ENCODE measurements around the gene GABRB2.
"Not testable (repeated sequence)": the region's sequence is repeated elsewhere in the genome, so short reads cannot be mapped to it uniquely, and the experiment has no call there.

Gene GABRB2

DNA sequence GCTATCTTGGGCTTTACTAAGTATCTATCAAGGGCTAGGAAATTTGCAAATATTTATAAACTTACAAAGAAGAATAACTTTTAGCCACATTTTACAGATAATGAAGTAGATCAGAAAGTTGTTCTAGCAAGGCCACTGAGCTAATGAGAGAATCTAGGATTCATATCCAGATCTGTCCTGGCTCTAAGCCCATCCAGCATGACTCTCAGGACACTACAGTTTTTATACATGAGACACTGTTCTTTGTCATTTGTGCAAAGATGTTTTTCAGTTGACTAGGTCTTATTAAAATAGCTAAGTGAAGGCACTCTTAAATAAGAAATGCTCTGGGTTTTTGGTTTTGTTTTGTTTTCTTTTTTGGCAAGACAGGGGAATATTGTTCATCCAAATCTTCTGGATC, 273.1 kb downstream of the GABRB2 start:
- Mint-ChIP-seq H3K4me3 (no peak overlapping the region), H3K36me3 (no peaks in the 10 kb centered on the region), H3K27me3 (no peaks in the 10 kb centered on the region), H3K4me1 (no peaks in the 10 kb centered on the region), H3K9me3 (peaks cover 8% of the 10 kb centered on the region), H3K27ac (no peak overlapping the region)
- no peak for ATAC-seq

DNA sequence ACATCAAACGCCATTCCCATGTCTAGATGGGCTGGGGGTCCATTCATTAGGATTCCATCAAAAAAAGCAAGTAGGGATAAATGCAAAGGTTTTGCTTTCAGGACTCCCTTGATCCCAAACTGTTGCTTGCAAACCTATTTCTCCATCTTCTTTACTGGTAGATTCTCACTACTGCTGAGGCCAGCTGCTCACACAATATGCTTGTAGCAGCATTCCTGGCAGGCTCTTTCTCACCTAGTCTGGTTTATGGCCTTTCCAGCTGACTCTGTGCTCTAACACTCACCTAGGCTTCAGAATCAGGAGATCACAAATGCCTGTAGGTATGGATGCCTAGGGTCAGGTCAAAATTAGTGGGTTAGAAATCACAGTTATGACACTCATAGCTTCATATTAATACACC, 274.7 kb downstream of the GABRB2 start:
- Mint-ChIP-seq H3K4me3 (no peak overlapping the region), H3K36me3 (no peaks in the 10 kb centered on the region), H3K4me1 (no peaks in the 10 kb centered on the region), H3K27ac (no peak overlapping the region), H3K9me3 (peaks cover 9% of the 10 kb centered on the region), H3K27me3 (no peaks in the 10 kb centered on the region)
- ATAC-seq, result no peak

- Mint-ChIP-seq H3K4me3 (no peak overlapping the region), H3K4me1 (no peaks in the 10 kb centered on the region), H3K27me3 (no peaks in the 10 kb centered on the region), H3K36me3 (no peaks in the 10 kb centered on the region), H3K9me3 (peaks cover 11% of the 10 kb centered on the region), H3K27ac (no peak overlapping the region)
- ATAC-seq, result no peak
These were observed 277.4 kb downstream of the GABRB2 start for GRCh38 chr5:161269125-161269524.

- H3K9me3 Mint-ChIP-seq, result peaks cover 11% of the 10 kb centered on the region
- H3K27ac Mint-ChIP-seq, result no peak overlapping the region
- H3K4me1 Mint-ChIP-seq, result no peaks in the 10 kb centered on the region
- ATAC-seq, result no peak
- H3K36me3 Mint-ChIP-seq, result no peaks in the 10 kb centered on the region
- no peak overlapping the region for H3K4me3 Mint-ChIP-seq
- H3K27me3 Mint-ChIP-seq, result no peaks in the 10 kb centered on the region
These were observed 279.6 kb downstream of the GABRB2 start for GRCh38 chr5:161266954-161267353.

GRCh38 chr5:161265006-161265405, 281.5 kb downstream of the GABRB2 start:
- Mint-ChIP-seq H3K4me1 (no peaks in the 10 kb centered on the region), H3K36me3 (no peaks in the 10 kb centered on the region), H3K27me3 (no peaks in the 10 kb centered on the region), H3K27ac (no peak overlapping the region), H3K9me3 (peaks cover 11% of the 10 kb centered on the region), H3K4me3 (no peak overlapping the region)
- no peak for ATAC-seq

DNA sequence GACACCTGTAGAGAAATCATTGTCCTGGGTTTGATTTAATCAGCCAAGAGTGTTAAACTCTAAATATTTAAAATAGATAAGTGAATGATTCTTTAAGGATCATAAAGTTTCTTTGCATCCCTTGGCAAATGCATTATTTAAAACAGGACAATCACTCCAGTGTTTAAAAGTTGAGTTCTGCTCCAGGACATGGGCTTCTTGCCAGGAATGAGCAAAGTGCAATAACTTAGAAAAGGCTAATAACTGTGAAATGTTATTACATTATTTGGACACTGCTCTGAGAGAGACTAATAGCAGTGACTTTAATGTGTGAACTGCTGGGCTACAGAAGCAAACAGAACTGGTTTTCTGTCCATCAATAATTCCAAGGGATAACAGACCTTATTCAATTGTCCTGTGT, 283.3 kb downstream of the GABRB2 start:
- H3K4me1 Mint-ChIP-seq, result no peaks in the 10 kb centered on the region
- no peak overlapping the region for H3K27ac Mint-ChIP-seq
- H3K9me3 Mint-ChIP-seq, result peaks cover 2% of the 10 kb centered on the region
- no peak for ATAC-seq
- no peaks in the 10 kb centered on the region for H3K27me3 Mint-ChIP-seq
- no peak overlapping the region for H3K4me3 Mint-ChIP-seq
- no peaks in the 10 kb centered on the region for H3K36me3 Mint-ChIP-seq

GRCh38 chr5:161261668-161262323, 284.7 kb downstream of the GABRB2 start:
- H3K27me3 Mint-ChIP-seq, result no peaks in the 10 kb centered on the region
- H3K9me3 Mint-ChIP-seq, result peaks cover 2% of the 10 kb centered on the region
- H3K36me3 Mint-ChIP-seq, result no peaks in the 10 kb centered on the region
- no peak for ATAC-seq
- no peak overlapping the region for H3K27ac Mint-ChIP-seq
- no peak overlapping the region for H3K4me3 Mint-ChIP-seq
- H3K4me1 Mint-ChIP-seq, result no peaks in the 10 kb centered on the region

DNA sequence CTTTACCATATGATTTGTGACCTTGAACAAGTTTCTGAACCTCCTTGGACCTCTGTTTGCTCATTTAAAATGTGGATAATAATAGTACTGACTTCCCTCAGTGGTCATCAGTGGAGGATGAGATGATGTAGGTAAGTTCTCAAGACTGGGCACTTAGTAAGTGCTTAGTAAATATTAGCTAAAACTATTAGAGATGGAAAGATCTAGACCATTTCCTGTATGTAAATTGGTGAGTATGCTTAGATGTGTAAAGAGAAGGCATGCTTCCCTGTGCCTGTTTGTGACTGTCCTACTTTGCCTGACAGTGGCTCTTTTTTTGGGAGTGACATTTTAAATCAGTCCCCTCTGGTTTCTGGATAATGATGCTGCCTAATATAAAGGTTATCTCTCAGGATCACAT, 288.1 kb downstream of the GABRB2 start:
- no peaks in the 10 kb centered on the region for H3K4me1 Mint-ChIP-seq
- H3K36me3 Mint-ChIP-seq, result no peaks in the 10 kb centered on the region
- no peaks in the 10 kb centered on the region for H3K9me3 Mint-ChIP-seq
- no peaks in the 10 kb centered on the region for H3K27me3 Mint-ChIP-seq
- no peak overlapping the region for H3K4me3 Mint-ChIP-seq
- H3K27ac Mint-ChIP-seq, result no peak overlapping the region
- ATAC-seq, result no peak

DNA sequence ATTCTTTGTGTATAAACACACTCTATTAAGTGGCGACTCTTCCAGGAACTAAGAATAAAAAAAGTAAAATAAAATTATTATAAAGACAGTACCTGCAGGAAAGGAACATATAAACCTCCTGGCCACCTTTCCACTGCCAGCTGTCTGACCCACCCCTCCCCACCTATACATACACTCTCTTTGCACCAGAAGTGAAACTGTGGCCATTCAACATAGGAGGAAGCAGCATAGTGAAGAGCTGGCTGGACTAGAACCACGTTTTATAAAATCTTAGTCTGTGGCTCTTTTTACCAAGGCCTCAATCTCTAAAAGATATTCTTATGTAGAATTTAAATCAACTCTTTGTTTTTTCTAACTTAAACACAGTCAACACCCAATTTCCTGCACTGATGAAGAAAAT, 289.6 kb downstream of the GABRB2 start:
- Mint-ChIP-seq H3K36me3 (no peaks in the 10 kb centered on the region), H3K27me3 (no peaks in the 10 kb centered on the region), H3K9me3 (no peaks in the 10 kb centered on the region), H3K4me1 (no peaks in the 10 kb centered on the region), H3K27ac (no peak overlapping the region), H3K4me3 (no peak overlapping the region)
- no peak for ATAC-seq

DNA sequence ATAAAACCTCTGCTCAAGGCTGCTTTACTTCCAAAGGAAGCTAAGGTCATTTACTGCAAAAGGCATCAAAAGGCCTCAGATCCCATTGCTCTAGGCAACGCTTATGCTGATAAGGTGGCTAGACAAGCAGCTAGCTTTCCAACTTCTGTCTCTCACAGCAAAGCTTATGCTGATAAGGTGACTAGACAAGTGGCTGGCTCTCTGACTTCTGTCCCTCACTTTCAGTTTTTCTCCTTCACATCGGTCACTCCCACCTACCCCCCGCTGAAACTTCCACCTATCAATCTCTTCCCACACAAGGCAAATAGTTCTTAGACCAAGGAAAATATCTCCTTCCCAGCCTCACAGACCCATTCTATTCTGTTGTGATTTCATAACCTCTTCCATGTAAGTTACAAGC, 293.6 kb downstream of the GABRB2 start:
- H3K9me3 Mint-ChIP-seq, H3K4me3 Mint-ChIP-seq, H3K27me3 Mint-ChIP-seq, H3K36me3 Mint-ChIP-seq, H3K4me1 Mint-ChIP-seq, ATAC-seq, H3K27ac Mint-ChIP-seq: not testable (repeated sequence)

- Mint-ChIP-seq H3K9me3 (peaks cover 6% of the 10 kb centered on the region), H3K36me3 (no peaks in the 10 kb centered on the region), H3K4me3 (no peak overlapping the region), H3K4me1 (no peaks in the 10 kb centered on the region), H3K27me3 (no peaks in the 10 kb centered on the region), H3K27ac (no peak overlapping the region)
- ATAC-seq, result no peak
These were observed 299.8 kb downstream of the GABRB2 start for GRCh38 chr5:161246749-161247148.

DNA sequence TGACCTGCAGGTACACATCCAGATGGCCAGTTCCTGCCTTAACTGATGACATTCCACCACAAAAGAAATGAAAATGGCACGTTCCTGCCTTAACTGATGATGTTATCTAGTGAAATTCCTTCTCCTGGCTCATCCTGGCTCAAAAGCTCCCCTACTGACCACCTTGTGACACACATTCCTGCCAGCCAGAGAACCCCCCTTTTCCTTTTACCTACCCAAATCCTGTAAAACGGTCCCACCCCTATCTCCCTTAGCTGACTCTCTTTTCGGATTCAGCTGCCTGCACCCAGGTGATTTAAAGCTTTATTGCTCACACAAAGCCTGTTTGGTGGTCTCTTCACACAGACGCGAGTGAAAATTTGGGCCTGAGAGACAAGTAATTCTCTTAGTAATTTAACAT, 300.7 kb downstream of the GABRB2 start:
- ATAC-seq, H3K4me3 Mint-ChIP-seq, H3K27ac Mint-ChIP-seq, H3K36me3 Mint-ChIP-seq, H3K4me1 Mint-ChIP-seq, H3K27me3 Mint-ChIP-seq: not testable (repeated sequence)
- H3K9me3 Mint-ChIP-seq, result peaks cover 14% of the 10 kb centered on the region

Measured in stimulated activated memory B cell treated with anti-CD40 and anti-IgM and Interleukin-4, amounts not matched to agents 10 μg/mL and 1 μg/mL and 100 μg/mL, for 72 hours (primary cell).